GM18868 (cell line): ENCODE measurements around the gene AGO4.
A peak's percentile ranks its signal among the peaks of the same experiment; 100 is the strongest.

Experiments used
- ATAC-seq: cut with Tn5 transposase; IDR thresholded peaks from one replicate; pipeline ENCODE4 v1.9.1; 2021; ENCODE audit warnings: mild to moderate bottlenecking, moderate library complexity; ENCODE audit not compliant: unreplicated experiment

Gene AGO4

GRCh38 chr1:35894183-35894582, 86.4 kb downstream of the AGO4 start:
- peak; percentile 89 for ATAC-seq

- ATAC-seq = no peak
Measured at GRCh38 chr1:35894656-35895055, 86.8 kb downstream of the AGO4 start.

GRCh38 chr1:35899941-35900340, 92.1 kb downstream of the AGO4 start:
- no peak for ATAC-seq

- no peak for ATAC-seq
Measured at GRCh38 chr1:35901235-35901634, 93.4 kb downstream of the AGO4 start.

- ATAC-seq = no peak
Measured at GRCh38 chr1:35902671-35903070, 94.9 kb downstream of the AGO4 start.
